Activated naive CD4-positive, alpha-beta T cell treated with anti-CD3 and anti-CD28 coated beads for 36 hours (primary cell): Measurements from ENCODE around the gene RTF1. TPM values are rescaled to one million over a fixed set of nuclear protein-coding genes. Genes with fewer than 3 reads are reported as not detected.

Source experiments
- CTCF ChIA-PET: fragments of 350-600 bp; sonication (Branson Sonifier 250); formaldehyde crosslinking; loops from one replicate; lab custom pipeline; 2021; ENCODE audit warnings: antibody characterized with exemption; lab: Charles Lee
- DNase-seq: peaks from one replicate; pipeline ENCODE4 v3.0.0-alpha.2; 2020
- H3K27ac Mint-ChIP-seq: one replicate; pipeline ENCODE4 v1.8.0; 2021; ENCODE audit warnings: mild to moderate bottlenecking, mixed read lengths
- H3K27me3 Mint-ChIP-seq: one replicate; pipeline ENCODE4 v1.8.0; 2021; ENCODE audit warnings: low read depth, mixed read lengths
- H3K36me3 Mint-ChIP-seq: one replicate; pipeline ENCODE4 v1.8.0; 2021; ENCODE audit warnings: low read depth, mixed read lengths
- H3K4me1 Mint-ChIP-seq: one replicate; pipeline ENCODE4 v1.8.0; 2021; ENCODE audit warnings: low read depth, mixed read lengths
- H3K4me3 Mint-ChIP-seq: one replicate; pipeline ENCODE4 v1.8.0; 2021; ENCODE audit warnings: mild to moderate bottlenecking, moderate library complexity, mixed read lengths
- H3K9me3 Mint-ChIP-seq: one replicate; pipeline ENCODE4 v1.8.0; 2021; ENCODE audit warnings: mixed read lengths
- intact Hi-C: fragments of 100-400 bp; cut with micrococcal nuclease; formaldehyde crosslinking; loops from one replicate; pipeline ENCODE4 v1.15.1; 2023
- total RNA-seq, 2 experiments: library from RNA; stranded (reverse); gene quantifications; one replicate each; pipeline ENCODE4 v1.2.3, GENCODE V29; 2021

The RTF1 gene
- total RNA-seq, 2 experiments from 2014 or later = 18.7 to 19.5 TPM

- intact Hi-C loops = loop anchor here (1.0 to 2.0 kb wide), 2 partner anchors 9 to 19 kb away; partner anchors contain the start of gene ITPKA
- no peaks in the 10 kb centered on the region for H3K36me3 Mint-ChIP-seq
- H3K27ac Mint-ChIP-seq = no peak overlapping the region
- no peaks in the 10 kb centered on the region for H3K9me3 Mint-ChIP-seq
- CTCF ChIA-PET = interaction anchor here (0.6 to 3.0 kb wide), 2 partner anchors 36 to 307 kb away, joined by 3 to 15 read pairs; no protein-coding TSS in a partner anchor
- H3K27me3 Mint-ChIP-seq = peaks cover 61% of the 10 kb centered on the region
- DNase-seq = peak; percentile 56
- peak overlapping the region; percentile 52 for H3K4me3 Mint-ChIP-seq
- peaks cover 21% of the 10 kb centered on the region for H3K4me1 Mint-ChIP-seq
Measured at GRCh38 chr15:41501931-41502794, 85.3 kb downstream of the RTF1 start.

DNA sequence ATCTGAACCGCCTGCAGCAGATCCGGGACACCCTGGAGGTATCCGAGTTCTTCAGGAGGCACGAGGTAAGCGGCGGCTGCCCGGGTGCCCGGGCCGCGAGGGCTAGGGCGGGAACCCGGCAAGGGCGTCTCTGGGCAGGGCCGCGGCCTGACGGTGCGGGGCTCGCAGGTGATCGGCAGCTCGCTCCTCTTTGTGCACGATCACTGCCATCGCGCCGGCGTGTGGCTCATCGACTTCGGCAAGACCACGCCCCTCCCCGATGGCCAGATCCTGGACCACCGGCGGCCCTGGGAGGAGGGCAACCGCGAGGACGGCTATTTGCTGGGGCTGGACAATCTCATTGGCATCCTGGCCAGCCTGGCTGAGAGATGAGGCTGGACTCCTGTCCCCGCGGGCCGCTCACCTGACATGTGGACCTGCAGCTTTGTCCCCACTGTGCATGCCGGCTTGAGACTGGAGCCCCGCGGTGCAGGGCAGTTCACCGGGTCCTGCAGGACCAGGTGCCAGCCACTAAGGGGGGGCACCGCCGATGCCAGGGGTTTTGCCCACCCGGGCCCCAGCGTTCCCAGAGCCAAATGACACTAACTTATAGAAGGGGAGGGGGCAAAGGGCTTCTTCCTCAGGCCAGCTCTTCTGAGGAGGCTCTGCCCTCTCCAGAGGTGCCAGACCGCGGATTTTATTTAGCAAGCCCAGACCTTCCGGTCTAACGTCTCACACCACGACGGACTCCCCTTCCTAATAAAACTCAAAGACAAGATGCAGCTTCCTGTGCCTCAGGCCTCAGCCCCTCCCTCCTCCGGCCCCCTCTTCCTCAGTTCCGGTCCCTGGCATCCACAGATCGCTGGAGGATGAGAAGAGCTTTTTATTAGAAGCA, 86.1 kb downstream of the RTF1 start:
- intact Hi-C loops = loop anchor here (2.0 kb wide), 1 partner anchor 20 kb away; no protein-coding TSS in a partner anchor
- no peak overlapping the region for H3K4me3 Mint-ChIP-seq
- no peak overlapping the region for H3K27ac Mint-ChIP-seq
- DNase-seq = no peak
- H3K9me3 Mint-ChIP-seq = no peaks in the 10 kb centered on the region
- peaks cover 58% of the 10 kb centered on the region for H3K27me3 Mint-ChIP-seq
- H3K36me3 Mint-ChIP-seq = no peaks in the 10 kb centered on the region
- CTCF ChIA-PET = interaction anchor here (1.5 to 3.0 kb wide), 2 partner anchors 20 to 37 kb away, joined by 3 to 15 read pairs; no protein-coding TSS in a partner anchor
- H3K4me1 Mint-ChIP-seq = peaks cover 21% of the 10 kb centered on the region

GRCh38 chr15:41503669-41504010, 86.7 kb downstream of the RTF1 start:
- peaks cover 21% of the 10 kb centered on the region for H3K4me1 Mint-ChIP-seq
- H3K36me3 Mint-ChIP-seq = no peaks in the 10 kb centered on the region
- no peak overlapping the region for H3K27ac Mint-ChIP-seq
- DNase-seq = no peak
- peaks cover 53% of the 10 kb centered on the region for H3K27me3 Mint-ChIP-seq
- intact Hi-C loops = loop anchor here (2.0 kb wide), 1 partner anchor 21 kb away; no protein-coding TSS in a partner anchor
- H3K4me3 Mint-ChIP-seq = no peak overlapping the region
- H3K9me3 Mint-ChIP-seq = no peaks in the 10 kb centered on the region
- CTCF ChIA-PET = interaction anchor here (1.5 to 3.0 kb wide), 2 partner anchors 20 to 38 kb away, joined by 3 to 15 read pairs; no protein-coding TSS in a partner anchor

DNA sequence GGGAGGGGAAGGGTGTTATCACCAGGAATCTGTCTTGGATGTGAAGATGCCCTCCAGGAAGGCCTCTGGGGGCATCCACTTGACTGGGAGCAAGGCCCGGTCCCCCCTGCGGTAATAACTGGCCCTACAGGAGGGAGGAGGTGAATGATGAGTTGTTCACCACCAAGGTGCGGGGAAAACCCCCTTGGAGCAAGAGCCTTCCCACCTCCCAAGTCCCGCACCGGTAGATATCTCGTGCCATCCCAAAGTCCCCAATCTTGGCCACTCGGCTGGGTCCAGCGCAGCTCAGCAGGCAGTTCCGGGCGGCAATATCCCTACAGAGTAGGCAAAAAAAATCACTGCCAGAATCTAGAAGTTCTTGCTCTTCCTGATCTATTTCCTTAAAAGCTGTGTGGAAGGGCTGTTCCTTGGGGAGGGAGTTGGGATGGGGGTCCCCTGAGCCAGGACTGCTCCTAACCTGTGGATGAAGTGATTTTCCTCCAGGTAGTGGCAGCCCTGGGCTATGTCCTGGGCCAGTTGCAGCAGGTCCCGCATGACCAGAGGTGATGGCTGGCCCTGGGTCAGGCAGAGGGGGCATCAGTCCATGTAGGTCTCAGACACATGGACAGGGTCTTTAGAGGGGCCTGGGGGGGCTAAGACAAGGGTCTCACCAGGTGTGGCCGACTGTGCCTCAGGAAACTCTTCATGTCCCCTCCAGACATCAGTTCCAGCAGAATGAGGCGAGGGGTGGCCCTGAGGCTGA, 88.0 kb downstream of the RTF1 start:
- Mint-ChIP-seq H3K4me3 (no peak overlapping the region), H3K27me3 (peaks cover 45% of the 10 kb centered on the region), H3K36me3 (no peaks in the 10 kb centered on the region), H3K9me3 (no peaks in the 10 kb centered on the region), H3K4me1 (peaks cover 21% of the 10 kb centered on the region), H3K27ac (no peak overlapping the region)
- CTCF ChIA-PET = interaction anchor here (4.5 kb wide), 1 partner anchor 39 kb away, joined by 34 read pairs; no protein-coding TSS in a partner anchor
- intact Hi-C loops = no loop called here
- DNase-seq = no peak

GRCh38 chr15:41505776-41506175, 88.9 kb downstream of the RTF1 start:
- Mint-ChIP-seq H3K36me3 (no peaks in the 10 kb centered on the region), H3K9me3 (no peaks in the 10 kb centered on the region), H3K27me3 (peaks cover 45% of the 10 kb centered on the region), H3K27ac (no peak overlapping the region), H3K4me3 (no peak overlapping the region), H3K4me1 (peaks cover 18% of the 10 kb centered on the region)
- CTCF ChIA-PET = interaction anchor here (1.2 to 4.5 kb wide), 2 partner anchors 24 to 40 kb away, joined by 4 to 34 read pairs; no protein-coding TSS in a partner anchor
- intact Hi-C loops = no loop called here
- DNase-seq = no peak

- Mint-ChIP-seq H3K4me3 (no peak overlapping the region), H3K36me3 (no peaks in the 10 kb centered on the region), H3K9me3 (no peaks in the 10 kb centered on the region), H3K4me1 (peaks cover 10% of the 10 kb centered on the region), H3K27me3 (peaks cover 38% of the 10 kb centered on the region), H3K27ac (no peak overlapping the region)
- CTCF ChIA-PET = interaction anchor here (0.6 to 4.5 kb wide), 8 partner anchors 11 to 489 kb away, joined by 3 to 34 read pairs (median 3); no protein-coding TSS in a partner anchor
- intact Hi-C loops = loop anchor here (1.0 kb wide), 1 partner anchor 41 kb away; no protein-coding TSS in a partner anchor
- DNase-seq = no peak
Measured at GRCh38 chr15:41506796-41507341, 90.0 kb downstream of the RTF1 start.

- Mint-ChIP-seq H3K4me3 (no peak overlapping the region), H3K4me1 (peaks cover 12% of the 10 kb centered on the region), H3K9me3 (no peaks in the 10 kb centered on the region), H3K36me3 (no peaks in the 10 kb centered on the region), H3K27me3 (peaks cover 39% of the 10 kb centered on the region), H3K27ac (no peak overlapping the region)
- intact Hi-C loops = loop anchor here (1.0 kb wide), 1 partner anchor 42 kb away; no protein-coding TSS in a partner anchor
- CTCF ChIA-PET = interaction anchor here (0.6 to 4.5 kb wide), 5 partner anchors 11 to 96 kb away, joined by 3 to 34 read pairs (median 3); no protein-coding TSS in a partner anchor
- no peak for DNase-seq
Measured at GRCh38 chr15:41507820-41508290, 91.0 kb downstream of the RTF1 start.

- Mint-ChIP-seq H3K27ac (no peak overlapping the region), H3K4me3 (no peak overlapping the region), H3K9me3 (no peaks in the 10 kb centered on the region), H3K36me3 (peaks cover 5% of the 10 kb centered on the region), H3K27me3 (peaks cover 33% of the 10 kb centered on the region), H3K4me1 (peaks cover 19% of the 10 kb centered on the region)
- CTCF ChIA-PET = interaction anchor here (0.6 kb wide), 1 partner anchor 270 kb away, joined by 4 read pairs; no protein-coding TSS in a partner anchor
- no peak for DNase-seq
- intact Hi-C loops = no loop called here
Measured at GRCh38 chr15:41510728-41511127, 93.8 kb downstream of the RTF1 start.

DNA sequence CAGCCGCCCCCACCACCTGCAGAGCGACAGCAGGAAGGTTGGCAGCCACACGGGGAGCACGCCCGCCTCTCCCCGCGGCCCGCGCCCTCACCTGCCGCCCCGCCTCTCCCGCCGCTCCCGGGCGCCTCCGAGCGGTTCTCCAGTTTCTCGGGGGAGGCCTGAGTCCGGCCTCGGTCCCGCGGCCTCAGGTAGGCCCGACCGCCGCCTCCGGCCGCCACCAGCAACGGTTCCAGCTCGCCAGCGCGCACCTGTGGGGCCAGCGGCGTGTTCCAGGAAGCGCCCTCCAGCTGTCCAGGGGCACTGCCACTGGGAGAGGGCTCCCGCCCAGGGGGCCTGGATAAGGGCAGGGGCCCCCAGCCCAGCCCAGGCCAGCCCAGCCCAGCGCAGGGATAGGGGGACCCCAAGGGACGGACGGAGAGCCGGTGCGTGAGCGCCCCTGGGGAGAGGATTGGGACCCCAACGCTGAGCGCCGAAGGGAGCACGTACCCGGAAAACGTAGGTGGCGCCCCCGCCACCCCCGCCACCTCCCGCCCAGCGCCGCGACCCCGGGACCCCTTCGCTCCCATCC, 94.5 kb downstream of the RTF1 start:
- Mint-ChIP-seq H3K27me3 (peaks cover 32% of the 10 kb centered on the region), H3K9me3 (no peaks in the 10 kb centered on the region), H3K36me3 (peaks cover 5% of the 10 kb centered on the region), H3K27ac (no peak overlapping the region), H3K4me1 (peaks cover 19% of the 10 kb centered on the region), H3K4me3 (no peak overlapping the region)
- DNase-seq = no peak
- intact Hi-C loops = no loop called here
- CTCF ChIA-PET = no interaction called here

GRCh38 chr15:41511899-41512369, 95.0 kb downstream of the RTF1 start:
- CTCF ChIA-PET = interaction anchor here (0.5 kb wide), 1 partner anchor 88 kb away, joined by 4 read pairs; no protein-coding TSS in a partner anchor
- H3K27me3 Mint-ChIP-seq = peaks cover 32% of the 10 kb centered on the region

More at GRCh38 chr15:41511899-41512369, 95.0 kb downstream of the RTF1 start:
- H3K36me3 Mint-ChIP-seq = peaks cover 6% of the 10 kb centered on the region
- no peaks in the 10 kb centered on the region for H3K9me3 Mint-ChIP-seq
- intact Hi-C loops = no loop called here
- H3K4me3 Mint-ChIP-seq = peak overlapping the region; percentile 39
- DNase-seq = peak; percentile 44
- H3K4me1 Mint-ChIP-seq = peaks cover 19% of the 10 kb centered on the region
- H3K27ac Mint-ChIP-seq = no peak overlapping the region
